Gastrocnemius medialis (tissue), 4 donors: ENCODE data around the gene THADA. TPM values are rescaled to one million over a fixed set of nuclear protein-coding genes. Genes with fewer than 3 reads are reported as not detected.
A peak's percentile ranks its signal among the peaks of the same experiment; 100 is the strongest.

Experiments
- ATAC-seq, 2 donors: fragments of 150-250 bp; one replicate each; pipeline ENCODE4 v1.9.1; 2016
- DNase-seq, 2 donors: peaks; one replicate each; pipeline ENCODE4 v3.0.0-alpha.2; 2019
- H3K27ac ChIP-seq, 4 donors: fragments of 200-600 bp; sonication (generic); 1 replicate in 1 of 4; 2 replicates in 3 of 4; pipeline ENCODE4 v1.5.1; 2016 to 2018; ENCODE audit warnings: mild to moderate bottlenecking in 2 of 4, moderate library complexity in 1 of 4
- H3K27me3 ChIP-seq, 3 donors: fragments of 200-600 bp; sonication (generic) in 2 of 3; 1 replicate in 1 of 3; 2 replicates in 2 of 3; pipeline versions ENCODE4 v1.5.1 to v1.6.0; 2016 to 2019; ENCODE audit warnings: mild to moderate bottlenecking in 1 of 3, moderate library complexity in 1 of 3
- H3K36me3 ChIP-seq, 2 donors: fragments of 200-600 bp; sonication (generic) in 1 of 2; one replicate each; pipeline ENCODE4 v1.5.1; 2017 to 2018
- H3K4me1 ChIP-seq, 2 donors: fragments of 200-600 bp; sonication (generic) in 1 of 2; one replicate each; pipeline ENCODE4 v1.5.1; 2016 to 2017; ENCODE audit warnings: mild to moderate bottlenecking in 2 of 2
- H3K4me3 ChIP-seq, 4 donors: fragments of 200-600 bp; sonication (generic) in 3 of 4; 1 replicate in 1 of 4; 2 replicates in 3 of 4; pipeline ENCODE4 v1.5.1; 2016 to 2019; ENCODE audit warnings: mild to moderate bottlenecking in 2 of 4
- H3K9me3 ChIP-seq, 3 donors: fragments of 200-600 bp; sonication (generic) in 2 of 3; 1 replicate in 1 of 3; 2 replicates in 2 of 3; pipeline ENCODE4 v1.5.1; 2016 to 2019
- POLR2A ChIP-seq, 2 donors: fragments of 450-650 bp; IDR thresholded peaks; one replicate each; pipeline ENCODE4 v1.6.1; 2017; ENCODE audit warnings: antibody characterized with exemption in 2 of 2, mild to moderate bottlenecking in 2 of 2, moderate library complexity in 2 of 2
- in situ Hi-C, 4 donors: fragments of 200-750 bp; cut with MboI; loops; one replicate each; pipeline versions ENCODE4 v1.15.0 to v1.8.0; 2017; ENCODE audit warnings: low sequenced_read_pairs in 4 of 4
- intact Hi-C: fragments of 100-400 bp; cut with DNase I; formaldehyde crosslinking; loops from one replicate; pipeline ENCODE4 v1.15.1; 2023; ENCODE audit warnings: low total_unique reads
- total RNA-seq, 4 donors: library from RNA; depleted of rRNA; stranded (reverse); fragments of >200 nt; gene quantifications; one replicate each; pipeline versions ENCODE4 v1.1.0 to v1.2.3, GENCODE V29; 2016
- TF ChIP-seq, protein P1 (sequence below), 5 experiments: fragments of 450-650 bp in 3 of 5; fragments of 200-600 bp in 2 of 5; sonication (generic) in 2 of 5; IDR thresholded peaks in 4 of 5; conservative IDR thresholded peaks in 1 of 5; 1 replicate in 4 of 5; 2 replicates in 1 of 5; pipeline ENCODE4 v1.5.1; 2016 to 2019; ENCODE audit warnings: antibody characterized with exemption in 5 of 5, mild to moderate bottlenecking in 3 of 5, moderate library complexity in 3 of 5

THADA gene
- total RNA-seq, 4 donors from 2014 or later: 13.6 to 19.0 (median 16.2) TPM

GRCh38 chr2:43559391-43560230, 36.2 kb downstream of the THADA start:
- no peaks in the 10 kb centered on the region for H3K4me1 ChIP-seq
- no peaks in the 10 kb centered on the region for H3K27me3 ChIP-seq
- H3K36me3 ChIP-seq: peaks cover 0 to 36% of the 10 kb centered on the region in 2 donors
- in situ Hi-C loops (loop anchor here in 2 of 4 donors (25.0 kb wide), 1 partner anchor 722 kb away; no protein-coding TSS in a partner anchor), intact Hi-C loops (no loop called here)
- no peak for TF ChIP-seq POLR2A (IDR thresholded peaks at IDR 0.05)
- TF ChIP-seq, protein P1, sequence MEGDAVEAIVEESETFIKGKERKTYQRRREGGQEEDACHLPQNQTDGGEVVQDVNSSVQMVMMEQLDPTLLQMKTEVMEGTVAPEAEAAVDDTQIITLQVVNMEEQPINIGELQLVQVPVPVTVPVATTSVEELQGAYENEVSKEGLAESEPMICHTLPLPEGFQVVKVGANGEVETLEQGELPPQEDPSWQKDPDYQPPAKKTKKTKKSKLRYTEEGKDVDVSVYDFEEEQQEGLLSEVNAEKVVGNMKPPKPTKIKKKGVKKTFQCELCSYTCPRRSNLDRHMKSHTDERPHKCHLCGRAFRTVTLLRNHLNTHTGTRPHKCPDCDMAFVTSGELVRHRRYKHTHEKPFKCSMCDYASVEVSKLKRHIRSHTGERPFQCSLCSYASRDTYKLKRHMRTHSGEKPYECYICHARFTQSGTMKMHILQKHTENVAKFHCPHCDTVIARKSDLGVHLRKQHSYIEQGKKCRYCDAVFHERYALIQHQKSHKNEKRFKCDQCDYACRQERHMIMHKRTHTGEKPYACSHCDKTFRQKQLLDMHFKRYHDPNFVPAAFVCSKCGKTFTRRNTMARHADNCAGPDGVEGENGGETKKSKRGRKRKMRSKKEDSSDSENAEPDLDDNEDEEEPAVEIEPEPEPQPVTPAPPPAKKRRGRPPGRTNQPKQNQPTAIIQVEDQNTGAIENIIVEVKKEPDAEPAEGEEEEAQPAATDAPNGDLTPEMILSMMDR (IDR thresholded peaks at IDR 0.05 in 4 of 5, conservative IDR thresholded peaks at IDR 0.05 in 1 of 5): no peak
- no peak overlapping the region for H3K27ac ChIP-seq
- ATAC-seq (no peak), DNase-seq (no peak)
- H3K4me3 ChIP-seq: no peak overlapping the region
- no peaks in the 10 kb centered on the region for H3K9me3 ChIP-seq

- Histone ChIP-seq H3K9me3 (no peaks in the 10 kb centered on the region), H3K27ac (no peak overlapping the region), H3K36me3 (peaks cover 0 to 34% of the 10 kb centered on the region in 2 donors), H3K27me3 (no peaks in the 10 kb centered on the region), H3K4me3 (no peak overlapping the region), H3K4me1 (no peaks in the 10 kb centered on the region)
- DNase-seq: no peak
- no peak for ATAC-seq
- intact Hi-C loops (no loop called here), in situ Hi-C loops (loop anchor here in 2 of 4 donors (25.0 kb wide), 1 partner anchor 720 kb away; no protein-coding TSS in a partner anchor)
- TF ChIP-seq, protein P1 (IDR thresholded peaks at IDR 0.05 in 4 of 5, conservative IDR thresholded peaks at IDR 0.05 in 1 of 5): no peak
- no peak for TF ChIP-seq POLR2A (IDR thresholded peaks at IDR 0.05)
Measured at GRCh38 chr2:43557196-43557595, 38.6 kb downstream of the THADA start.

DNA sequence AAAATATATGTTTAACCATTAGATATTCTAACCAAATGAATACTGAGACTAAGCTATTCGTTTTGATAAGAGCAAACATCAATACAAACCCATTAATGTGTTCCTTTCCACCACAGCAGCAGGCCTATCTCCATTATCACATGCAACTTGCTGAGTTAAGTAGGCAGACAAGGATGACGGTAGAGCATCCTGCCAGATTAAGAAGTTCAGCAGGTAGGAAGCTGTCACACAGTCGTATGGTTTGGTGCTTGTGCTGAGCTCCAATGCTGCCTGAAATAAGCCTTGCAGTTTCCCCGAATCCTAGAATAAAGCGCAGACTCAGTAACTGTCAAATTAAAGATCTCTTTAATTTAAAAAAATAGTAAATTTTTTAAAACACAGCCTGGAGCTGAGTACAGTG, 39.6 kb downstream of the THADA start:
- Histone ChIP-seq H3K36me3 (peaks cover 0 to 44% of the 10 kb centered on the region in 2 donors), H3K27me3 (no peaks in the 10 kb centered on the region), H3K27ac (no peak overlapping the region), H3K4me3 (no peak overlapping the region), H3K4me1 (no peaks in the 10 kb centered on the region), H3K9me3 (no peaks in the 10 kb centered on the region)
- TF ChIP-seq POLR2A (IDR thresholded peaks at IDR 0.05): no peak
- TF ChIP-seq, protein P1 (IDR thresholded peaks at IDR 0.05 in 4 of 5, conservative IDR thresholded peaks at IDR 0.05 in 1 of 5): no peak
- in situ Hi-C loops (loop anchor here in 2 of 4 donors (25.0 kb wide), 1 partner anchor 719 kb away; no protein-coding TSS in a partner anchor), intact Hi-C loops (no loop called here)
- no peak for ATAC-seq
- DNase-seq: no peak

DNA sequence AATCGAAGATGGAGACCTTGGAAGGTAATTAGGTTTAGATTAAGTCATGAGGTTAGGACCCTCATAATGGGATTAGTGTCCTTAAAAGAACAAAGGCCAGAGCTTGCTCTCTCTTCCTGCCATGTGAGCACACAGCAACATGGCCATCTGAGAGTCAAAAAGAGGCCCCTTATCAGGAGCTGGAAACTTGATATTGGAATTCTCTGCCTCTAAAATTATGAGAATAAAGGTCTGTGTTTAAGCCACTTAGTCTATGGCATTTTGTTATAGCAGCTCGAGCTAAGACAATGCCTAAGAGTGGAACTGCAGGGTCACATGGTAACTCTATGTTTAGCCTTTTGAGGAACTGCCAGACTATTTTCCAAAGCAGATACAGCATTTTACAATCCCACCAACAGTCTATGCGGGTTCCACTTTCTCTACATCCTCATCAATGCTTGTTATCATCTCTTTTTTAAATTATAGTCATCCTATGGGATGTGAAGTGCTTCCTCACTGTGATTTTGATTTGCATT, 42.4 kb downstream of the THADA start:
- no peak for TF ChIP-seq POLR2A (IDR thresholded peaks at IDR 0.05)
- TF ChIP-seq, protein P1 (IDR thresholded peaks at IDR 0.05 in 4 of 5, conservative IDR thresholded peaks at IDR 0.05 in 1 of 5): no peak
- no peaks in the 10 kb centered on the region for H3K27me3 ChIP-seq
- H3K4me3 ChIP-seq: no peak overlapping the region
- in situ Hi-C loops: loop anchor here in 2 of 4 donors (25.0 kb wide), 1 partner anchor 716 kb away; no protein-coding TSS in a partner anchor
- DNase-seq (no peak), ATAC-seq (peak in 1 of 2 donors; percentile 51)
- peaks cover 0 to 61% of the 10 kb centered on the region in 2 donors for H3K36me3 ChIP-seq
- H3K9me3 ChIP-seq: no peaks in the 10 kb centered on the region
- H3K4me1 ChIP-seq: no peaks in the 10 kb centered on the region
- no peak overlapping the region for H3K27ac ChIP-seq
- intact Hi-C loops: no loop called here
